DMS53 treated with DMSO at 0.1 percent for 48 hours (cell line): ENCODE data around the gene DIP2B.
"Not testable (repeated sequence)": the region's sequence is repeated elsewhere in the genome, so short reads cannot be mapped to it uniquely, and the experiment has no call there.

Experiments
- DNase-seq: peaks from one replicate; lab custom pipeline; 2025; ENCODE audit not compliant: unreplicated experiment; lab: John Stamatoyannopoulos, UW

The DIP2B gene

DNA sequence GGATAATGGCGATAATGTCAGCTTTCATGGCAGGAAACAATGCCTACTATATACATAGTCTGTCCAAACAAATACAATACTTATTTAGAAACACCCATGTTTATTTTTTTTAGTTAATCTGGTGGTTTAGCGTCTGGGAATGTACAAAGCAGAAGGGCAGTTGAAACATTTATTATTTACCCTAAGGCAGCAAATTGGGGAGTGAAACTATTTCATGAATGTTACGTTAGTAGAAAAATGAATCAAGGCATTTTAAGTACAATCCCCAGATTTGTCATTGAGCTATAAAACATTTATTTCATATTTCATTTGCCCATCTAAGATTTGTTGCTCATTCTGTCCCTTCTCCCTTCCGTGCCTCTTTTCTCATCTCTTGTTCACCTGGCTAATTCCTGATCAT lies 172.0 kb downstream of the DIP2B start:
- DNase-seq, result no peak

- DNase-seq, result no peak
Measured at GRCh38 chr12:50677858-50678257, 173.1 kb downstream of the DIP2B start.

DNA sequence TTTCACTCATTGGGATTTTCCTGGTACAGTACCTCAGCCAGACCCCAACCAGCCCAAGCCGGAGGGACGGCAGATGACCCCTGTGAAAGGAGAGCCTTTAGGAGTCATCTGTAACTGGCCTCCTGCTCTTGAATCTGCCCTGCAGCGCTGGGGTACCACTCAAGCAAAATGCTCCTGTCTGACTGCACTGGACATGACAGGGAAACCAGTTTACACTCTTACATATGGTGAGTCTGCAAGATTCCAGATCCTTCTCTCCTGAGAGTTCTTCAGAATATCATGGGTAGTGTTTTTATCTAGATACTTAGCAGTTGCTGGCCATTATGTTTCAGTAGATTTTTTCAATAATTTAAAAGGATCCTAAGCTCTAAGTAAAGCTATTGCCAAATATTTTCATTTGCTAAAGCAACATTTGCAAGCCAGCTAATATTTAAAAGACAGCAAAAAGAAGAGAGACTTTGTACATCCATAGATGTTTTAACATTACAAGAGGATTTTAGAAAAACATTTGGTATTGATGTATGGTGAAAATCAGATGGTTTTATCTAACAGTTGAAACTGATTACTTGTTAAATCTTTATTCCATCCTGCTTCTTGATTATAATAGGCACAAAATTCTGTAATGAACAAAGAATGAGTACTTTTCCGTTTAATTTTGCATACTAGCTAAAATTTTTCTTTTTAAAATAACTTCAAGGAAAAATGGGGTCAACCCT lies 174.0 kb downstream of the DIP2B start:
- no peak for DNase-seq

- no peak for DNase-seq
Measured at GRCh38 chr12:50679612-50680011, 174.8 kb downstream of the DIP2B start.

DNA sequence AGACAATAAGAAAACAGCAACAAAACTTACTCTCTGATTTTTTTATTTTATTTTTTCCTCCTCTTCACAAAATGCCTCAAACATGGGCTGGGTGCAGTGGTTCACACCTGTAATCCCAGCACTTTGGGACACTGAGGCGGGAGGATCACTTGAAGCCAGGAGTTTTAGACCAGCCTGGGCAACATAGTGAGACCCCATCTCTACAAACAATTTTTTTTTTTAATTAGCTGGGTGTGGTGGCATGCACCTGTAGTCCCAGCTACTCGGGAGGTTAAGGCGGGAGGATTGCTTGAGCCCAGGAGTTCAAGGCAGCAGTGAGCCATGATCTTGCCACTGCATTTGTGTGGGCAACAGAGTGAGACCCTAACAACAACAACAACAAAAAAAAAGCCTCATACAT lies 176.3 kb downstream of the DIP2B start:
- DNase-seq, result not testable (repeated sequence)

- no peak for DNase-seq
Measured at GRCh38 chr12:50685641-50686040, 180.9 kb downstream of the DIP2B start.

DNA sequence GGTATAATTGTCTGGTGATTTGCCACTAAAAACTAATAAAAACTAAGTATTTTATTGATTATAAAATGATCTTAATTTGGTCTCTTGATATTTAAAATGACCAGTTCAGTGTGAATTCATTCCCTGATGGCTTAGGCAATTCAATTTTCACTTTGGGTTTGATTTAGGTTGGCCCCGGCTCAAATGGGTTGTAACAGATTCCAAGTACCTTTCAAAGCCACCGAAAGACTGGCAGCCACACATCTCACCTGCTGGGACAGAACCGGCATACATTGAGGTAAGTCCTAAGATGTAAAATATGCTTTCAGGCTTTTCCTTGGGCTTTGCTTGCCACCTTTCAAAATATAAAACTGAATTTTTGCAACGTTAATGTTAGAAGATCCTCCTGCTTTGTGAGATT lies 181.6 kb downstream of the DIP2B start:
- no peak for DNase-seq

DNA sequence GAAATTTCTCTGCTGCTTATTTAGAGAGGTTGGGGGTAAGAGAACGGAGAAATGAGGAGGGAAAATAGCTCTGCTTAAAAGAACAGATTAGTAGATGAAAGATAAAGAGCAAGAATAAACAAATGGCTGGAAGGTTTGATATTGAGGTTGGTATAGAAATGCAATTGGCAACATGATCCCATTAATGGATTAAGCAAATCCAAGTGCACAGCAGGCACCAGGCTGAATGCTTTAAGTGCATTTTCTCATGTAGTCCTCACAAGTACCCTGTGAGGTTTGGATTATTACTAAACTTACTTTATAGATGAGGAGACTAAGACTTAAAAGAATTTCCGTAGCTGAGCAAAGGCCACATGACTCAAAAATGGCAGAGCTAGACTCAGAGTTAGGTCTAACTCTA lies 182.2 kb downstream of the DIP2B start:
- no peak for DNase-seq

- DNase-seq, result no peak
Measured at GRCh38 chr12:50689437-50689836, 184.7 kb downstream of the DIP2B start.

GRCh38 chr12:50690925-50691324 lies 186.1 kb downstream of the DIP2B start:
- DNase-seq, result no peak

- DNase-seq, result no peak
Measured at GRCh38 chr12:50695961-50696360, 191.2 kb downstream of the DIP2B start.

- DNase-seq, result no peak
Measured at GRCh38 chr12:50696931-50697330, 192.1 kb downstream of the DIP2B start.

GRCh38 chr12:50699154-50699553 lies 194.4 kb downstream of the DIP2B start:
- DNase-seq, result no peak

DNA sequence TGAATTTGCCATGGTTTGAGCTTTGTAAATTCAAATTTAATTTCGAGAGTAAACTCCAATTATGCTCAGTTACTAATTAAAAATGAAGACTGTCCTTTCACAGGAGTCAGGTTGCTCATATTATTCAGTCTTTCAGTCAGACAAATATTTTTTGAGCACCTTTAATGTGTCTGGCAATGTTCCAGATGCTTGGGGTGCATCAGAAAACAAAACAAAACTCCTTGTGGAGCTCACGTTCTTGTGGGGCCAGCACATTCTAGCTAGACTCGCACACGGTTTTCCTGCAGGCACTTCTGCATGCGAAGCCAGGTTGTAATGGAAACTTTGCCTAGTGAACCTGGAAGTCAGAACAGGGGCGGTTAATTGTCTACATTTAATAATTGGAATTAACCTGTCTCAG lies 195.2 kb downstream of the DIP2B start:
- DNase-seq, result no peak

GRCh38 chr12:50706606-50707005 lies 201.8 kb downstream of the DIP2B start:
- no peak for DNase-seq

DNA sequence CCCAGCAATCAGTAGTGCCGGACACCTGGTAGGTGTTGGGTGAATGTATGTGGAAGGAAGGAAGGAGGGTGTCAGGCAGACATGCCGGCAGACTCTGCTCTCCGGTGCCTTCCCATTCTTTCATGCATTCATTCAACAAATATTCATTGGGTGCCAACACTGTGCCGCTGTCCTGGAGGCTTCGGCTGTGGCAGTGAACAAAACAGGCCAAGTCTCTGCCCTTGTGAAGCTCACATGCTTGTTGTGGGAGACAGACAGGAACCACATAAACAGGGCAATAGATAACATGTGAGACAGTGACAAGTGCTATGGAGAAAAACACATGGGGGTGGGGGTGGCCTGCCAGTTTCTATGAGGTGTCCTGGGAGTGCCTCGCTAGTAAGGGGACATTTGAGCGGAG lies 202.6 kb downstream of the DIP2B start:
- no peak for DNase-seq

DNA sequence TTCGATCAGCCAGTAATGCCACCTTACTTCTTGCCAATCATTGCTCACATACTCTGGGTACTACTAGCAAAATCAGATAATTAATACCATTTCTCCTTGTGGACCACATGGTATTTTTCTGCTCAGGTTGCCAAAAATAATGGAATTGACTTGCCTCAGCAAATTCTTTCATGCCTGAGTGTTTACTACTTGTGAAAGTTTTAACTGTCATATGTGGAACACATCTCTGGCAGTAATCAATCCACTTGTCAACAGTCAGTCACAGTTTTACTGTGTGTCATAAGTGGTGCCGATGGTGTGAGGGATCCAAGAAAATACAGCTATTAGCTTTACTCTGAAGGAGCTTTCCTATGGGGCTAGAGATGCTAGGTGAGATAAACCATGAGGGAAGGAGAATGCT lies 203.8 kb downstream of the DIP2B start:
- no peak for DNase-seq

DNA sequence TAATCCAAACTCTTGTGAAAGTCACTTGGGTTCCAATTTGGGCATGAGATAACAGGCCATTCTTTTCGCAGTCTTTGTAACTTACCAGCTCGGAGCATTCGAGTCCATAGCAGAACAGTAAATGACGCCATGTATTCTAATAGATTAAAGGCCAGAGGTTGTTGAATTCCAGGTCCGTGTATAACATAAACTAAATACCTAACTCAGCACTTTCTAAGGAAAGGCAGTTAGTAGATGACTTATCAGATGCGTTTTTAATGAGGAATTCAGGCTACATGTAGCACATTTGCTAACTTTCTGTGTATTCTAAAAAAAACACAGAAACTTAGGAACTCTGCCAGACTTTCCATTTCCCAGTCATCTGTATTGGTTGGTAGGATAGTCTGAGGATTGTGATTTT lies 206.3 kb downstream of the DIP2B start:
- no peak for DNase-seq

DNA sequence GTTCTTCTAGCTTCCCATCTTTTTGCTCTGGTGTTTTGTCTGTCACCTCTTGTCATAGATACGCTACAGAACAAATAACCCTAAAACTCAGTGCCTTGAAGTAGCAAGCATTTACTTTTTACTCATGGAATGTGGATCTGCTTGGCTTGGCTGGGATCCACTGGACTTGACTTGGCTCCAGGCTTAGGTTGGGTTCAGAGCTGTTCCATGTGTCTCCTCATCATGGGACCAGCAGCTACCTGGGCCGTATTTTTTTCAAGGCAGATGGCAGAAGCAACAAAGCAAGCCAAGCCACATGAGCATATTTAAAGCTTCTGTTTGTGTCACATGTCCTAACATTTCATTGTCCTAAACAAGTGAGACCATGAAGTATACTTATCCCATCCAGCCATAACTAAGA lies 210.4 kb downstream of the DIP2B start:
- no peak for DNase-seq

DNA sequence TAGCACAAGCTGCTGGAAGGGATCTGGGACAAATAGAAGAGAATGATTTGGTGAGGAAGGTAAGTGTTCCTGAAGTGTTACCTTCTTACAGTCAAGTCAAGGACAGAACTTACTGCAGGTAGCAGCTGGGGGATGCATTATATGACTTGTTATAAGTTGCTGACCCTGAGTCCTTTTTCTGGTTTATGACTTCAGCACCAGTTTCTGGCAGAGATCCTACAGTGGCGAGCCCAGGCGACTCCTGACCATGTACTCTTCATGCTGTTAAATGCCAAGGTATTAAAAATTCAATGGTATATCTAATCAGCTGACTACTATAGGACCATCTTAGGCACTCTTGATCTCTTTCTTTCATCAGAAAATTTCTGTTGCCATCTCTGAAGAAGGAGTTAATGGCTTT lies 214.0 kb downstream of the DIP2B start:
- DNase-seq, result no peak

- no peak for DNase-seq
Measured at GRCh38 chr12:50720085-50720484, 215.3 kb downstream of the DIP2B start.

DNA sequence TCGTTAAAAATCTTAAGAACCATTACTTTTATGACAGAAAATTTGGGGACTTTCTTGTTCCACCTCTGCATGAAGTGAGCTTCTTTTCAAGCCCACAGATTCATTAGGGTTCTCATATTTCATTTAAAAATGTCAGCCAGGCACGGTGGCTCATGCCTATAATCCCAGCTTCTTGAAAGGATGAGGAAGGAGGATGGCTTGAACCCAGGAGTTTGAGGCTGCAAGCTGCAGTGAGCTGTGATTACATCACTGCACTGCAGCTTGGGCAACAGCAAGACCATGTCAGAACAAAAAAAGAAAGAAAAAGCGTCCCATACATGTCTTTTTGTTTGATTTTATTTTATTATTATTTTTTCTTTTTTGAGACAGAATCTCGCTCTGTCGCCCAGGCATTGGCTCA lies 215.7 kb downstream of the DIP2B start:
- no peak for DNase-seq

- DNase-seq, result no peak
Measured at GRCh38 chr12:50723865-50724264, 219.1 kb downstream of the DIP2B start.
